UCSD-AML1 (cell line): ENCODE measurements around the gene SOX18.
A peak's percentile ranks its signal among the peaks of the same experiment; 100 is the strongest.

ENCODE experiments used
- DNase-seq: peaks from one replicate; lab custom pipeline; 2025; ENCODE audit not compliant: unreplicated experiment; lab: John Stamatoyannopoulos, UW

The SOX18 gene

DNA sequence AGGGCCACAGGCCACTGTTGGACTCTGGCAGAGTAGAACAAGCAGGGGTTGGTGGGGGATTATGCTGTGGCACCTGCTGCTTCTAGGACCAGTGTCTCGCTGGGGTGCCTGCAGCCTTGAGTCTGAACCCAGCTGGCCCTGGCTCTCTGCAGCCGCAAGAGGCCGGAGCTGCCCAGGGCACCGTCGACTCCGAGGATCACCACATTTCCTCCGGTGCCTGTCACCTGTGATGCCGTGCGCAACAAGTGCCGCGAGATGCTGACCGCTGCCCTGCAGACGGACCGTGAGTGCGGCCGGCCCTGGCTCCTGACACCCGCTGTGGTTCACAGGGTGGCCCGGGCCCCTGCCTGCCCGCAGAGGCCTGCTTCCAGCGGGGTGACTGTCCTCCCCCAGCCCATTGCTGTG, 19.8 kb upstream of the SOX18 start:
- no peak for DNase-seq

DNA sequence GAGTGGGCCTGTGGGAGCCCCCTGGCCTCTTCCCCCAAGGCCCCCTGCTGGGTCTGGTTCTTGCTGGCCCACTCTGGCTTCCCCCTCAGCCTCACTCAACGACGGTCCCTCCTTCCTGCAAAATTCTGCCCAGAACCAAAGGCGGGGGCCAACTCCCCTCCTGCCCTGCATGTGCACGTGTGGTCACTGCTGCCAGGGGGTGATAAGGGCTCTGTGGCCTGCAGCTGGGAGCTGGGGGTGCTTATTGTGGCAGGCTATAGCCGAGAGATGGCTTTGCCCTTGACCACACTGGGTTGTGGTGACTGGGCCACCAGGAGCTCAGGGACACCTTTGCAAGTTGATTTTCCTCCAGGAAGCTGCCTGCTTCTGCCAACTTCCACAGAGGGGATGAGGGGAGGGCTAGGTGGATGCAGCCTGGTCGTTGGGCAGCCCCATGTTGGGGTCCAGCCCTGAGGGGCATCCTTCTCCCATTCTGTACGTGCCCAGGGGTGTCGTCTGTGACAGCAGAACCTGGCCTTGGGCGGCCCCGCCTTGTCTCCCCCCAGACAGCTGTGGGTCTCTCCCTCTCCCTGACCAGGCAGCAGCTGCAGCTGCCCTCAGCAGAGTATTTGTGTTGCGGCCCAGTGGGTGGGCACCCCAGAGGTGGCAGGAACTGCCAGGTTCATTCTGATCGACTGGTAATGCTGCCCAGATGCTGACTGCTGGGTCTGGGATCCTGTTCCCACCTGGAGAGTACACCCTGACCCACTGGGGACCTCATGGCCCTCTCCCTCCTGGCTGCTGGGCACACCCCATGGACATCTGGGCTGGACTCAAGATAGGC, 19.2 kb upstream of the SOX18 start:
- DNase-seq, result peak; percentile 66

GRCh38 chr20:64067733-64068307, 18.4 kb upstream of the SOX18 start:
- DNase-seq, result no peak

DNA sequence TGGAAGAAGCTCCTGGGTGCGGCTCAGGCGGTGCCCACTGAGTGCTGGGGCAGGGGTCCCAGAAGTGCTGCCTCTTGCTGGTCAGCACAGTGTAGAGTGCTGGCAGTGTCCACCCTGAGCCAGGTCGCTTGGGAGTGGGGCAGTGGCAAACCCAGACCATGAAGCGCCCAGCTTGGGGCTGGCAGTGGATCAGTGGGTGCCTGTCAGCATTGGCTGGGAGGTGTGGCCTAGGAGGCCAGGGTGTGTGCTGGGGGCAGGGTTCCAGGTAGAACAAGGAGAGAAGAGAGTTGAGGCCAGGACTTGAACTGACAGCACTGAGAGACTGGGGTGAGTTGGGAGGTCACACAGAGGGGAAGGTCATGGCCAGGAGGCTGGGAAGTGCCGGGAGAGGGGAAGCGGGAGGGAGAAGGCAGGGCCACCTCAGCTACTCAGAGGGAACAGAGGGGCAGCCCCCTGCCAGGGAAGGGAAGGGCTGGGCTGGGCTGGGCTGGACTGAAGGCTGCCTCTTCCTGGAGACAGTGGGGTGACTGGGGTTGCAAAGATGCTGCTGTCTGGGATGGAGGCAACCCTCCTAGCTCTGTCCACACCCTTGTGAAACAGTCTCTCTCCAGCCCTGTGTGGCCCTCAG, 17.7 kb upstream of the SOX18 start:
- no peak for DNase-seq

DNA sequence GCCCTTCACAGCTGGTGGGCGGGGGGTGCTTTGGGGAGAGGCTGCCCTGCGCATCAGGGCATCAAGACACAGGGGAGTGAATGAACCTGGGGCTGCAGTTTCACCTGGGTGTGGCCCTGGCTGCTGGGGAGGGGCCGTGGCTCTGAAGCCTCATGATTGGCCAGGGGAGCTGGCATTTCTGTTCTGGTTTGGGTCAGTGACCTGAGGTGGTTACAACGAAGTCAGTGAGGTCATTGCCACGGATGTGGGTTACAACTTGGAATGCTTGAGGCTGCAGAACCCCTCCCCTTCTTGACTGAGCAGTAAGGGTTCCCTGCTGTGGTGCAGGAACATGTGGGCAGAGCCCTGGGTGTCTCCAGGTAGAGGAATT, 16.5 kb upstream of the SOX18 start:
- DNase-seq, result peak; percentile 77

- no peak for DNase-seq
Measured at GRCh38 chr20:64065062-64065973, 15.9 kb upstream of the SOX18 start.

DNA sequence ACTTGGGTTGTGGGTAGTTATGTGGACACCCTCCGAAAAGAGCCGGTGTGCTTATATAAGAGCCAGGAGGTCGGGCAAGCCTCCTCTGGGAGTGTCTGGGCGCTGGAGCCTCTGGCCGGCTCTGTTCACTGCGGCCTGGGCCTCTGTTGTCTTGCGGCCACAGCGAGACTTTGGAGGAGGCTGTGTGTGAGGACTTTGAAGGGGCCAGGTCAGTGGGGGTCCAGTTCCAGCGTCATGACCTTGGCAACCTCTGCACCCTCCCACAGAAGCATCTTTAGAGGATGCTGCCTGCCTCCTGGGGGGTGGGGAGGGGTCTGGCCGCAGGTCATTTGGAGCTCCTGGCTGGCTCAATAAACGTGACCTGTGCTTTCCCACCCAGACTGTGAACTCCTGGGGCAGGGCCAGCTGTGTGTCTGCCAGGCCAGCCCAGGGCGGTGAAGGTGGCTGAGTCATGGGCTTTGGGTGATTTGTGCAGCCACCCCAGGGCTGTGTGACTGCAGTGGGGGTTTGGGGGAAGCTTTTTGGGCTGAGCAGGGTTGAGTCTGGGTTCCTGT, 14.8 kb upstream of the SOX18 start:
- no peak for DNase-seq

DNA sequence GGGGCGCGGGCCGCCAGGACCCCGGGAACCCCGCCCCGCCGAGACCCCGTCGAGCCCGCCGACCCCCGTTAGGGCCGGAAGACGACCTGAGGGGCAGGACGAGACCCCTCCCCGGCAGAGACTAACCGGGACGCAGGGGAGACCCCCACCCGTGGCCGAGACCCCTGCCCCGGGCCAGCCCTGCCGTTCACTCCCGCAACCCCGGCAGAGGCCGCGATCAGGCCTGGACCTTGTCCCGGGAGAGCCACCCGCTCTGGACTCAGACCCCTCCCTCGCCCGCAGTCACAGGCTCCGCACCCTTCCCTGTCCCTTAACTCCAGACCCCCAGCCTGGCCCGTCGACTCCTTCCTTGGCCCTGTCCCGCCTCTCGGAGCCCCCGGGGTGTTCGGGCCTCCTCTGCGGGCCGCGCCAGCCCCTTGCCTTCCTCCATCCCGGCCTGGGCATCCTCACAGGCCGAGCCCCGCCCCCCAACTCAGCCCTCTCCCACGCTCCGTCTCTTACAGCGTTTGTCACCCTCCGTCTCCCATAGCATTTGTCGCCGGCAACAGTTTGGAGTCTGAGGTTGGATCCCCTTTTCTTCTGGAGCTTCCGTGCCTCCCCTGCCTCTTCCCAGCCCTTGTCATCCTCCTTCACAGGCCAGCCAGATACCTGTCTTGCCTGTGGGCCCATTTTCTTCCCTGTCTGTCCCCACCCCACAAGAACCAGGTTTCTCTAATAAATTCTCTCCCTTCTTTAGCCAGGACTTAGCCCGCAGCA, 14.1 kb upstream of the SOX18 start:
- DNase-seq, result peak; percentile 39

DNA sequence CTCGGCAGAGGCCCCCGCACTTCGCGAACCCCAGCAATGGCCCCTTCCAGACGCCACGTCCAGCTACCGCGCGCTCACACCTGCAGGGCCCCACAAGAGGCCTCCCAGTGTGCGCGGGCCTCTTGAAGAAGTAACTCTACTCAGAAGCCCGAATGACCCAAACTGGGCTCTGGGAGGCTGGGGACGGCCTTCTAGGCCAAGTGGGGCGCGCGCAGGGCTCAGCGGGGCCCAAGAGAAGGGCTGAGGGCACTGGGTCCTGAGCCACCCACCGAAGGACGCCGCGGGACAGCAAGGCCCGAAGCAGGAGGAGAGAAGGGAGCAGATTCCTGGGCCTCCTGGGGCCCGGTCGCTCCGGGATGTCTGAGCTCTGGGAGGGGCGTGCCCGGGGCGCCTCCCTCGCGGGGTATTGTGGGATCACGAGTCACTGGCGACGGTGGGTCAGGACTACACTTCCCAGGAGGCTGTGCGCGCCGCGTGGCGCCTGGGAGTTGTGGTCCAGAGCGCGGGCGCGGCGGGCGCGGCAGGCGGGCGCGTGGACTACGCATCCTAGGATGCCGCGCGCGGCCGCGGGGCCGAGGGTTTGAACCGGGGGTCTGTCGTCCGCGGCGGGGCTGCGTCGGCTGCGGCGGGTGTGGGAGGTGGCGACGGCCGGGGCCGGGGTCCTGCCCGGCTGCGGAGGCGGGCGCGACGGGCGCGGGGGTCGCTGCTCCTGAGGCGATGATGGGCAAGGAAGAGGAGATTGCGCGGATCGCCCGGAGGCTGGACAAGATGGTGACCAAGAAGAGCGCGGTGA, 13.4 kb upstream of the SOX18 start, which contains the start of gene TCEA2:
Gene TCEA2, plus strand, starts transcription at position 603 of the 793 bp plus-strand sequence. Its CDS starts 115 bp downstream, at position 718.
- DNase-seq, result peak; percentile 96

DNA sequence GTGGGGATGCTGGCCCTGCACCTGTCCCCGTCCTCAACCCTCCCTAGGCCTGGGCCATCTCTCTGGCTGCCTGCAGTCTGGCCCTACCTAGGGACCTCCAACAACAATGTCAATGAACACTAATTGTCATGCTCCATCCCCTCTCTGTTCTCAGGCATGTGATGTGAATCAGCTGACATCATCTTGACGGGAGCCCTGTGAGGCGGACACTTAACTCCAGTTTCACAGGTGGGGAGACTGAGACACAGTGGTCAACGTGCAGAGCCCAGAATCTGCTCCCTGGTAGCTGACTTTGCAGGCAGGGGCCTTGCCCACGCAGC, 12.8 kb upstream of the SOX18 start:
- DNase-seq, result no peak

DNA sequence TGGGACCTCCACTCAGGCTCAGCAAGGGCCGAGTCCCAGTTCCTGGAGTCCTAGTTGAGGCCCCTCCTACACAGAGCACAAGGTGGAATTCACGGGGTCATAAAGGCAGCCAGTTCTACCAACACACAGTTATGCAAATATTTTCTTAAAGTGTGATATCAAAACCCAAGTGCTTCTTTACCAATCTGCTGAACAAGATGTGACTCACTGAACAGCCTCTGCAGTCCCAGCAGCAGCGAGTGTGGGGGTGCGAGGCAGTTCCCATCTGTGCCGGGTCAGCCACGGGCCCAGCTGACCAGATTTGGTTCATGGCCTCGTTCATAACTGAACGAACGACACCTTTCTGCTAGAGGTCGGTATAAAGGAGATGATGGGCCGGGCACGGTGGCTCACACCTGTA, 9.1 kb upstream of the SOX18 start:
- DNase-seq, result no peak

- DNase-seq, result peak; percentile 75
Measured at GRCh38 chr20:64057628-64058498, 8.4 kb upstream of the SOX18 start.

GRCh38 chr20:64056889-64057627, 7.6 kb upstream of the SOX18 start:
- no peak for DNase-seq

DNA sequence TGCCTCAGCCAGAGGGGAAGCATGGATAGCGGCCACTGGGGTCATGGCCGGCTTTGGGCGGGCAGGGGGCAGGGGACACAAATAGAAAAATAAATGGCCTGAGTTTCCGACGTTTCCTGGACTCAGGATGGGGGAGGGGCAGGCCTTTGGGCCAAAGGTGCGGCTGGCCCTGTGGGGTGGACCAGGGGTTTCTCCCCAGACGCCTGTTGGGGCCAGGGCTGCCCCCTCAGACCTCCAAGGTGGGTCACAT, 7.1 kb upstream of the SOX18 start:
- DNase-seq, result no peak

- DNase-seq, result no peak
Measured at GRCh38 chr20:64055893-64056638, 6.6 kb upstream of the SOX18 start.

GRCh38 chr20:64055396-64055892, 6.0 kb upstream of the SOX18 start:
- DNase-seq, result no peak
